GM12874 (cell line): ENCODE data around the gene FMN1.

Experiments used
- CTCF ChIP-seq: IDR thresholded peaks from 2 replicates; pipeline ENCODE4 v1.5.1; 2011; ENCODE audit warnings: low read depth, mild to moderate bottlenecking, control low read depth, low read length, moderate library complexity; ENCODE audit not compliant: insufficient read depth

The FMN1 gene

GRCh38 chr15:32904448-32904847, 290.1 kb downstream of the FMN1 start:
- no peak for TF ChIP-seq CTCF

GRCh38 chr15:32903591-32904290, 290.8 kb downstream of the FMN1 start:
- TF ChIP-seq CTCF, result no peak

GRCh38 chr15:32901995-32902394, 292.5 kb downstream of the FMN1 start:
- no peak for TF ChIP-seq CTCF

- TF ChIP-seq CTCF, result no peak
These were observed 293.3 kb downstream of the FMN1 start for GRCh38 chr15:32901192-32901591.

- no peak for TF ChIP-seq CTCF
These were observed 295.4 kb downstream of the FMN1 start for GRCh38 chr15:32899126-32899596.

GRCh38 chr15:32898414-32898813, 296.1 kb downstream of the FMN1 start:
- TF ChIP-seq CTCF, result no peak

GRCh38 chr15:32893421-32893820, 301.1 kb downstream of the FMN1 start:
- no peak for TF ChIP-seq CTCF
